CD1c-positive myeloid dendritic cell (primary cell): ENCODE data around the gene SSH3.
A peak's percentile ranks its signal among the peaks of the same experiment; 100 is the strongest.

ENCODE experiments used
- DNase-seq: peaks from one replicate; pipeline ENCODE4 v3.0.0-alpha.2; 2016; ENCODE audit errors: extremely low spot score

The SSH3 gene

DNA sequence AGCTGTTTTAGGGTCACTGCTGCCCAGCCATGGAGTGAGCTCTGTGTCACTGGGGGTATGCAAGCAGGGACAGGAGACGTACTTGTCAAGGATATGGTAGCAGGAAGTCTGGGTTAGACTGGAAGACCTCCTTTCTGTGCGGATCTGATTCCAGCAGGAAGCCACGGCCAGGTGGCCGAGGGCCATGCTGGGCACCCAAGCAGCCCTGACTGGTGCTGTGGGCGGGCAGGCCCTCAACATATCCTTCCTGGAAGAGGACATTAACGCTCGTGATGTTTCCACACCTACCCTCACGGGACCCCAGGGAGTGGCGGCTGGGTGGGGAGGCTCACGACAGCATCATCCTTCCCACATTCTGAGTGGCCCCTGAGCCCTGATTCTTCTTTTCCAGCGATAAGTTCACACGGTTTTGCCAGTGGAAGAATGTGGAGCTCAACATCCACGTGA lies 23.0 kb upstream of the SSH3 start:
- DNase-seq: no peak

DNA sequence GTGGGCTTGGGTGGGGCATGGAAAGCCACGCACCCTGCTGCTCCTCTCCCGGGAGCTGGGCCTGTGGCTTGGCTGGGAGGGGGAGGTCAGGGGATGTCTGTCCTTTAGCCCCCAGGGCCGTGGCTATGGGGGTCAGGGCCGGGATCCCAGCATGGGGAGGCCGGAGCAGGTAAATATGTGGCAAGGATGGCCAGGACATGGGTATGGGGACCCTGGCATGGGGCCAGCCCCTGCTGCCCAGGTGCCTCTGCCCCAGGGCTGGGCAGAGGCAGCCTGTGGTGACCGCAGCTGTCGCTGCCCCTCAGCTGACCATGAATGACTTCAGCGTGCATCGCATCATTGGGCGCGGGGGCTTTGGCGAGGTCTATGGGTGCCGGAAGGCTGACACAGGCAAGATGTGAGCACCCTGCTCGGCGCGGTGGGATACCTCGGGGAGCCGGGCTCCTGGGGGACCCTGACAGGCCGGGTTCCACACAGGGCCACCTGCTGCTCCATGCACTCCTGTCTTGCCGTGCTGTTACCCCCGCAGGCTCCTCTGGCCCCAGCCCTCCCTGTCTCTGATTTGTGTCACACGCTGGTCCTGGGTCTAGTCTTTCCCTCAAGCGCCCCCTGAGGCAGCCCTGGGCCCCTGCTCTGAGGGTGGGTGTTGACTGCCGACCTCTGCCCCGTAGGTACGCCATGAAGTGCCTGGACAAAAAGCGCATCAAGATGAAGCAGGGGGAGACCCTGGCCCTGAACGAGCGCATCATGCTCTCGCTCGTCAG lies 22.4 kb upstream of the SSH3 start:
- no peak for DNase-seq

DNA sequence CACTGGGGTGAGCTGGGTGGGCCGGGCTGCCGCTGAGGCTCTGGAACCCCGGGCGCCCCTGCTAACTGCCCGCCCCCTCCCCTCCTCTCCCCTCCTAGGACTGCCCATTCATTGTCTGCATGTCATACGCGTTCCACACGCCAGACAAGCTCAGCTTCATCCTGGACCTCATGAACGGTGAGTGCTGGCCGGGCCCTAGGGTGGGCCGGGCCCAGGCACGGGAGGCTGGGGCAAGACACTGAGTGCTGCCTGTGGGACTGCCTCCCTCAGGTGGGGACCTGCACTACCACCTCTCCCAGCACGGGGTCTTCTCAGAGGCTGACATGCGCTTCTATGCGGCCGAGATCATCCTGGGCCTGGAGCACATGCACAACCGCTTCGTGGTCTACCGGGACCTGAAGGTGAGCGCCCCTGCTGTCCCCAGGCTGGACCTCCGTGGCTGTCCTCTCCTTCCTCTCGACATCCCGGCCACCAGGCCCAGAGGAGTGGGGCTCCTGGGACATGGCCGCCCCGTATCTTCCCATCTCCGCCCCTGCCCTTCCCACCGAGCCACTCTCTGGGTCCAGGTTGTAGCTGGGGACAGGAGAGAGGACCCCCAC lies 21.7 kb upstream of the SSH3 start:
- no peak for DNase-seq

DNA sequence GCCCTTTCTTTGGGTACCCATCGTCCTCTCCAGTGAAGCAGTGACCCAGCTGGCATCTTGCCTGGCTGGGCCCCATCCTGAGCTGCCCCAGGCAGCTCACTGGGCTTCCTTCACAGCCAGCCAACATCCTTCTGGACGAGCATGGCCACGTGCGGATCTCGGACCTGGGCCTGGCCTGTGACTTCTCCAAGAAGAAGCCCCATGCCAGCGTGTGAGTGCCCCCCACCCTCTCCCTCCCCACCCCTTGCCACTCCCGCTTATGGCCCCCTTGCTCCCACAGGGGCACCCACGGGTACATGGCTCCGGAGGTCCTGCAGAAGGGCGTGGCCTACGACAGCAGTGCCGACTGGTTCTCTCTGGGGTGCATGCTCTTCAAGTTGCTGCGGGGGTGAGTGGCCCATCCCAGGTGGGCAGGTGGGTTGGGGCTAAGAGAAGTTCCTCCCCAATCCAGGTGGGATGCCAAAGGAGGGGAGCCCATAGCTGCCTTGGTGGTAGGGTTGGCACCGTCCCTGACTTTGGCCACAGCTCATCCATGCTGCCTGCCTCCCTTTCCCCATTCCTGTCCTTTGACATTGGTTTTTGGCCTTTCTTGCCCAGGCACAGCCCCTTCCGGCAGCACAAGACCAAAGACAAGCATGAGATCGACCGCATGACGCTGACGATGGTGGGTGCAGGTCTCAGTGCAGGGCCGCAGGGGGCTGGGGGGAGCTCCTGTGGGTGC lies 21.0 kb upstream of the SSH3 start:
- no peak for DNase-seq

DNA sequence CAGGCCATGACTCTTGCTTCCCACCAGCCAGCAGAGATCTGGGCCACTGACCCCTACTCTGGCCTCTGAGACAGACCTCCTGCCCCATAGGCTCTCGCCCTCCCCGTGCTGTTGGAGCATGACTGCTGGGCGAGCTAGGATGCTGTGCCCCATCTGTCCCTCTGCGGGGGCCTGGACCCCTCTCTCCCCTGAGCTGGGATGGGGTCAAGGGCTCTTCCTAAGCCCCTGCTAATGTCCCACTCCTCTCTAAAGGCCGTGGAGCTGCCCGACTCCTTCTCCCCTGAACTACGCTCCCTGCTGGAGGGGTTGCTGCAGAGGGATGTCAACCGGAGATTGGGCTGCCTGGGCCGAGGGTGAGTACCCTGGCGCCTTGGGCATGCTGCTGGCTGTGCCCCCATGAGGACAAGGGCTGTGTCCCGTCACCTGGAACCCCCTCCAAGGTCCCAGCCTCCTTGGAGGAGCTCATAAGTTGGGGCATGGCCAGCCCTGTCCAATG lies 20.4 kb upstream of the SSH3 start:
- DNase-seq: no peak

DNA sequence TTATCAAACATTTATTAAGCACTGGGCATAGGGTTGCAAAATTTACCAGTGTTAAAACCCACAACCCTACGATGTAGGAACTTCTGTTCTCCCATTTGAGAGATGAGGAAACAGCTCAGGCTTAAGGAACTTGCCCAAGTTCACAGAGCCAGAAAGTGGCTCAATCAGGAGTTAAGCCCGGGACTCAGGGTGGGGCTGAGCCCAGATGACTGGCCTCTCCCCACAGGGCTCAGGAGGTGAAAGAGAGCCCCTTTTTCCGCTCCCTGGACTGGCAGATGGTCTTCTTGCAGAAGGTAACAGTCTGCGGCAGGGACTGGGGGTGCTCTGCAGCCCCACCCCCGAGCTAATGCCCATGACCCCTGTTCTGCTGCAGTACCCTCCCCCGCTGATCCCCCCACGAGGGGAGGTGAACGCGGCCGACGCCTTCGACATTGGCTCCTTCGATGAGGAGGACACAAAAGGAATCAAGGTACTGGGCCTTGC lies 19.8 kb upstream of the SSH3 start:
- peak; percentile 89 for DNase-seq

DNA sequence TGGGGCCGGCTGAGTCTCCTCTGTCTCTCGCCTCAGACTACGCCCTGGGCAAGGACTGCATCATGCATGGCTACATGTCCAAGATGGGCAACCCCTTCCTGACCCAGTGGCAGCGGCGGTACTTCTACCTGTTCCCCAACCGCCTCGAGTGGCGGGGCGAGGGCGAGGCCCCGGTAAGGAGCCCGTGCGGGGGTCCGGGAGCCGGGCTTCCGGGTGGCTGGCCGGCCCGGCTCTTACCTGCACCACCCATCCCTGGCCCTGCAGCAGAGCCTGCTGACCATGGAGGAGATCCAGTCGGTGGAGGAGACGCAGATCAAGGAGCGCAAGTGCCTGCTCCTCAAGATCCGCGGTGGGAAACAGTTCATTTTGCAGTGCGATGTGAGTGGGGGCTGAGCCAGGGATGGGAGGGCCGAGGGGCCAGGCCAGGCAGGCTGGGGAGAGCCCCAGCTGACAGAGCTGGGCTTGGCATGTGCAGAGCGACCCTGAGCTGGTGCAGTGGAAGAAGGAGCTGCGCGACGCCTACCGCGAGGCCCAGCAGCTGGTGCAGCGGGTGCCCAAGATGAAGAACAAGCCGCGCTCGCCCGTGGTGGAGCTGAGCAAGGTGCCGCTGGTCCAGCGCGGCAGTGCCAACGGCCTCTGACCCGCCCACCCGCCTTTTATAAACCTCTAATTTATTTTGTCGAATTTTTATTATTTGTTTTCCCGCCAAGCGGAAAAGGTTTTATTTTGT lies 18.4 kb upstream of the SSH3 start:
- no peak for DNase-seq

DNA sequence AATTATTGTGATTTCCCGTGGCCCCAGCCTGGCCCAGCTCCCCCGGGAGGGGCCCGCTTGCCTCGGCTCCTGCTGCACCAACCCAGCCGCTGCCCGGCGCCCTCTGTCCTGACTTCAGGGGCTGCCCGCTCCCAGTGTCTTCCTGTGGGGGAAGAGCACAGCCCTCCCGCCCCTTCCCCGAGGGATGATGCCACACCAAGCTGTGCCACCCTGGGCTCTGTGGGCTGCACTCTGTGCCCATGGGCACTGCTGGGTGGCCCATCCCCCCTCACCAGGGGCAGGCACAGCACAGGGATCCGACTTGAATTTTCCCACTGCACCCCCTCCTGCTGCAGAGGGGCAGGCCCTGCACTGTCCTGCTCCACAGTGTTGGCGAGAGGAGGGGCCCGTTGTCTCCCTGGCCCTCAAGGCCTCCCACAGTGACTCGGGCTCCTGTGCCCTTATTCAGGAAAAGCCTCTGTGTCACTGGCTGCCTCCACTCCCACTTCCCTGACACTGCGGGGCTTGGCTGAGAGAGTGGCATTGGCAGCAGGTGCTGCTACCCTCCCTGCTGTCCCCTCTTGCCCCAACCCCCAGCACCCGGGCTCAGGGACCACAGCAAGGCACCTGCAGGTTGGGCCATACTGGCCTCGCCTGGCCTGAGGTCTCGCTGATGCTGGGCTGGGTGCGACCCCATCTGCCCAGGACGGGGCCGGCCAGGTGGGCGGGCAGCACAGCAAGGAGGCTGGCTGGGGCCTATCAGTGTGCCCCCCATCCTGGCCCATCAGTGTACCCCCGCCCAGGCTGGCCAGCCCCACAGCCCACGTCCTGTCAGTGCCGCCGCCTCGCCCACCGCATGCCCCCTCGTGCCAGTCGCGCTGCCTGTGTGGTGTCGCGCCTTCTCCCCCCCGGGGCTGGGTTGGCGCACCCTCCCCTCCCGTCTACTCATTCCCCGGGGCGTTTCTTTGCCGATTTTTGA lies 17.5 kb upstream of the SSH3 start:
- peak; percentile 41 for DNase-seq

DNA sequence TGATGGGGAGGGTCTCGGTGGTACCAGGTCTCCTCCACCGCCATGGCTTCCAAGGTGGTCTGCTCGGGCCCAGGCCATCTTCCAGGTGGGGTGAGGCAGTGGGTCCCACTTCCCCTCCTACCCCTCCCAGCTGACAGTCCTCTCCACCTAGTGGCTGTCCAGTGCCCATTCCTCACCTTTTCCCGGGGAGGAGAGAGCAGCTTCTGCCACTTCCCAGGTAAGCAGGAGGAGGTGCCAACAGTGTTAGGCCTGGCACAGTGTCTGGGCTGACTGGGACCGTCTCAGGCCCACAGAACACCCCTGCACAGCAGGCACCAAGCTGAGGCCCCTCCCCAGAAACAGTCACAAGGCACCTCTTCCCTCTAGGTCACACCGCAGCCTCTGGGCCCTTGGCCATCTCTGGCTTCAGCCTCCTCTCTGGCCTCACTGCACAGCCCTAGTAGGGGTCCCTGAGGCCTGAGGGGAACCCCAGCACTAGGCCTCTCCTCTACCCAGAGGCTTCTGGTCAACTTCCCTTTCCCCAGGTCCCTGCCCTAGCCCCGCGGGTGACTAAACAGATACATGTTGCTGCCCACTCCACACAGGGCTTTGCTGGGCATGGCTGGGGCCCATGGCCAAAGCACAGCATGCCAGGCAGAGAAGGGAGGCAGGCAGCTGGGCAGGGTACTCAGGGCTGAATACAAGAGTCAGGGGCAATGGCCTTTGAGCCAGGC lies 16.6 kb upstream of the SSH3 start:
- DNase-seq: peak; percentile 83

DNA sequence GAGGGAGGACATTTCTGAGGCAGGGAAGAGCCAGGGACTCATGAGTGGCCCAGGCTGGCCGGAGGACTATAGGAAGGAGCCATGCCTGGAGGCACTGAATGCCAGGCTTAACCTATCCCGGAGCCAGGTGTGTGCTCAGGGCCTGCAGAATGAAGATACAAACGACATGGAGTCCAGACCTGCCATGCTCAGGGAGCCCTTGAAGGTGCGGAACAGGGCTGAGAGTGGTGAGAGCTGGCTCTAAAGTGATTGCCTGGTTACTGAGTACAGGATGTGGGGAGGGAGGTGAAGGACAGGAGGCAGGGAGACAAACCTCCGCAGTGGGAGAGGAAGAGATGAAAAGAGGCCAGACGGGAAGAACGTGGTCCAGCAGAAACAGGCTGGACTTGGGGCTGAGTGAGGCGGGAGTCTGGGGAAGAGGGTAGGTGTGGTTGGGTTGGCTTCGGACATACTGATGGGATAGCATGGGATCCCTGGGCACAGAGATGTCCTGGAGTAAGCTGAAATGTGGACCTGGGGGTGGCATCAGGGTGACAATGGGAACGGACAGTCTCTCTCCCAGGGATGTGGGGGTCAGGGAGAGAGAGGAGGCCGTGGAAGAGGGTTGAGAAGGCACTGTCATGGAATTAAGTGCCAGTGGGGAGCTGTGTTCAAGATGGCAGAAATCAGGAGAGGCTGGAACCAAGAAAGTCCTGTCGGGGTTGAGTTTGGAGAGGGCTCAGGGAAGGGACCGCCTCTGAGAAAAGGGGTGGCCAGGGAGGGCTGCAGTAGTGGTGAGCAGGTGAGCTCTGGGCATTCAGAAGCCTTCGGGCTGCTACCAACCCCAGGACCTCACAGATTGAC lies 15.8 kb upstream of the SSH3 start:
- no peak for DNase-seq

DNA sequence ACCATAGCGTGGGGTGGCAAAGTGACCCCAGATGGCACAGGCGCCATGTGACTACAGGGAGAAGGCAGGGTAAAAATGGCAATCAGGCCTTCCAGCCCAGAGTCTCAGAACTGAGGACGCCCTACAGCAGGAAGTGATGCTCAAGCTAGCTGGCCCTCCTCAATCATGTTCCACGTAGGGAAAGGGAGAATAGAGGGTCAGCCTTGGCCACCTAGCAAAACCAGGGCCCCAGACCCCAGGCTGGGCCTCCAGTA lies 15.2 kb upstream of the SSH3 start:
- no peak for DNase-seq

DNA sequence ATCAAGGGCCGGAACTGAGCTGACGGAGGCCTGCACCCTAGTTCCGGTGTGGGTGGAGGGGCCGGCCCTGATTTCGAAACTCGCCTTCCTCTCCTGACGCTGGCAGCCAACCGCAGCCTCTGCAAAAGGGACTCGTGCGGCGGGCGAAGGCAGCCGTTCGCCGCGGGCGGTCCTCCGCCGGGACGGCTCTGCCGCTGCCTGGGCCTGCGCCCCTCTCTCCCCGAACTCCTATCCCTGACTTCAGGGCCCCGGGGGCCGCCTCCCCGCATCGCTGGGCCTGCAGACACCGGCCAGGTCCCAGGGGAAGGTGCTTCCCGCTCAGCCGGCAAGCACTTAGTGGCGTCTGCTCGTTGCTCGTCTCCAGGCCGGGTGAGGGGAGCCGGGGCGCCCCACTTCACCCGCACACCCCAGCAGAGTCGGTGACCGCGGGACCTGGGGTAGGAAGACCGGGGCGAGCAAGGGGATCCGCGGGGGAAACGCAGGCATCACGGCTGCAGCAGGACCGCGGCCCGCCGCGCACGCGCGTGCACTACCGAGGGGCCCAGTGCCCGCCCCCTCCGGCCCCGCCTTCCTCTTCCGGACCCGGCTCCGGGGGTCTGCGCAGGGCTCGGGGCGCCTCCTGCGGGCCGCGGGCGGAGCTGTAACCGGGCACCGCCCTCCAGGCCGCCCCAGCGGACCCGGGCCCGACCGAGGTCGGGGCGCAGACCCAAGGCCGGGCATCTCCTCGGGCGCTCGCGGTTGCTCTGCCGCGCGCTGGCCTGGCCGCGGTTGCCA lies 14.7 kb upstream of the SSH3 start:
- peak; percentile 97 for DNase-seq

DNA sequence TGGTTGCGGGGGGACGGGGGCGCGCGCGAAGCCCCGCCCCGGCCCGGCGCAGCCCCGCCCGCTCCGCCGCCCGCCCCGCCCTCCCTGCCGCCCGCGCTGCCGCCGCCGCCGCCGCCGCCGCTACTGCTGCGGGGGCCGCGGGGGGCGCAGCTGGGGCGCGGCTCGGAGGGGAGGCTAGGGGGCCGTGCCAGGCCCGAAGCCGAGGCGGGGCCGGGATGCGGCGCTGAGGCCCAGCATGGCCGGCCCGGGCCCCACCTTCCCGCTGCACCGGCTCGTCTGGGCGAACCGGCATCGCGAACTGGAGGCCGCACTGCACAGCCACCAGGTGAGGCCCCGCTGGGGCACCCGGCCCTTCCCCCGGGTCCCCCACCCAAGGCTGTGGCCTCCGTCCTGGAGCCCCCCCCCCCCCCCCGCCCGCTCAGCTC lies 14.1 kb upstream of the SSH3 start, which contains the start of gene ANKRD13D:
Gene ANKRD13D, plus strand, starts transcription at position 78 of the 425 bp plus-strand sequence. Its CDS starts 158 bp downstream, at position 236.
- DNase-seq: no peak

DNA sequence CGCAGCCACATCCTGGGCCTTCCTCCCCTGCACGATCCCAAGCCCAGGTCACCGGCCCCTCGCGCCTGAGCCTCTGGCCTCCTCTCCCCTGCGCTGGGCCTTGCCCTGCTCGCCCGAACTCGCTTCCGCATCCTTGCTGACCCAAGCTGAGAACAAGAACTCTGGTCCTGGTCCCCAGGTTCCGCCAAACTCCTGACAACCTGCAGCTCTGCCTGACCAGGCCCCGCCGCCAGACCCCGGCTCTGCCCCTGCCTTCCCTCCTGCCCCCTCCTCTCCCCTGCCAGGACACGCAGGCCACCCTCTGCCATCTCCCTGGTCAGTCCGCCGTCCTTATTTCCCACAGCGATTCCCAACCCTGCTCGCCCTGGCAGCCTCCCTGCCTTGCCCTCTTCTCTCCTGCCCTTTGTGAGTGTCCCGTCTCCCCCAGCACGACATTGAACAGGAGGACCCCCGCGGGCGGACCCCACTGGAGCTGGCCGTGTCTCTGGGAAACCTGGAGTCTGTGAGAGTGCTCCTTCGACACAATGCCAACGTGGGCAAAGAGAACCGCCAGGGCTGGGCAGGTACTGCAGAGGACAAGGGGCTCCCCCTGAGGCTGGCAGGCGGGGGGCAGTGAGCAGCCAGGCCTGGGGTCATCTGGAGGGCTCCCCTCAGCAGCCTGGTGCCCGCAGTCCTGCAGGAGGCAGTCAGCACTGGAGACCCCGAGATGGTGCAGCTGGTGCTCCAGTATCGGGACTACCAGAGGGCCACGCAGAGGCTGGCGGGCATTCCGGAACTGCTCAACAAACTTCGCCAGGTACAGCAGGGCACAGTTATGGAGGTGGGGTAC lies 13.5 kb upstream of the SSH3 start:
- peak; percentile 49 for DNase-seq

DNA sequence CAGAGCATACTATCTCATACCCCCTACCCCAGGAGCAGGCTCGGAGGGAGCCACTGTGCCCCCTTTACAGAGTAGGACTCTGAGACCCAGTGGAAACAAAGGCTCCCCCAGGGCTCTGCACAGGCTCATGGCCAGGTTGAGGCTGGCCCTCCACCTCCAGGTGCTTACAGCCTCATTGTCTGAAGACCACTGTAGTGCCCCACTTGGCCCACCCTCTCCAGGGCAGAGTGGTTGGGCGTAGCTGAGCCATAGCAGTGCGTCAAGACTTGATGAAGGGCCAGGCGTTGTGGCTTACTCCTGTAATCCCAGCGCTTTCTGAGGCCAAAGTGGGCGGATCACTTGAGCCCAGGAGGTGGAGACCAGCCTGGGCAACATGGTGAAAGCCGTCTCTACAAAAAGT lies 12.5 kb upstream of the SSH3 start:
- DNase-seq: no peak

DNA sequence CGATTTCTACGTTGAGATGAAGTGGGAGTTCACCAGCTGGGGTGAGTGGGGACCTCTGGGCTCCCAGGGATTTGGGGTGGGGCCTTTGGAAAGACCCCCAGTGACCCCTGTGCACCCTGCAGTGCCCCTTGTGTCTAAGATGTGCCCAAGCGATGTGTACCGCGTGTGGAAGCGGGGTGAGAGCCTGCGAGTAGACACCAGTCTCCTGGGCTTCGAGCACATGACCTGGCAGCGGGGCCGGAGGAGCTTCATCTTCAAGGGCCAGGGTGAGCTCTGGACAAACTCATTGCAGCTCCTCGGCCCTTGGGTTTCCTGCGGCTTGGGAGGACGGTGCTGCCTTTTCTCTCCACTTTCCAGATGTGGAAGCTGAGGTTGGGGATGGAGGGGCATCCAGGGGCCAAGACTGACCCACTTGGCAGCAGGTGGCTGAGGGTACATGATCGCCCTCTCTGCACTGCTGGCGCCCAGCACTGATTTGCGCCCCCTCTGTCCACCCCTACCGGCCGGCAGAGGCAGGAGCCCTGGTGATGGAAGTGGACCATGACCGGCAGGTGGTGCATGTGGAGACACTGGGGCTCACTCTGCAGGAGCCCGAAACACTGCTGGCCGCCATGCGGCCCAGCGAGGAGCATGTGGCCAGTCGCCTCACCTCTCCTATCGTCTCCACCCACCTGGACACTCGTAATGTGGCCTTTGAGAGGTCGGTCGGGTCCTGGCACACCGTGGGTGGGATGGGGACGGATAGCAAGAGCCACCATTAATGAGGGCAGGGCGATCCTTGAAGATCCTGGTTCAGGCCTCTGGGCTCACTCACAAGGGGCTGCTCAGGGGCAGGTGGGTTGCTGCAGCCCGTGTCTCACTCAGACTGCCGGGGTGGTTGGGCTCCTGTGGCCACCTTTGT lies 11.6 kb upstream of the SSH3 start:
- DNase-seq: no peak

DNA sequence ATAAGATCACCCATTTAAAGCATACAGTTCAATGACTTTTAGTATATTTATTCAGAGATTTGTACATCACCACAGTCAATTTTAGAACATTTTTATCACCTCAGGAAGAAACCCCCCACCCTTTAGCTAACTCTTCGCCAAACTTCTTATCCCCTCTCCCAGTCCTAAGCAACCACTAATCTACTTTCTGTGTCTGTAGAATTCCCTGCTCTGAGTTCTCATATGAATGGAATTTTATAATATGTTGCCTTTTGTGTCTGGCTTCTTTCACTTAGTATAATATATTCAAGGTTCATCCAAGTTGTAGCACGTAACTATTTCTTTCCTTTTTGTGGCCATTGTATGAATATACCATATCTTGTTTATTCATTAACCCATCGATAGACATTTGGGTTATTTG lies 10.7 kb upstream of the SSH3 start:
- DNase-seq: no peak
